NCI-H2171 (cell line): ENCODE measurements around the gene DNAJC9.

Source experiments
- DNase-seq: peaks from one replicate; lab custom pipeline; 2025; lab: John Stamatoyannopoulos, UW

DNAJC9 gene

GRCh38 chr10:73238990-73239566 lies 8.0 kb downstream of the DNAJC9 start:
- no peak for DNase-seq

GRCh38 chr10:73234695-73235094 lies 12.4 kb downstream of the DNAJC9 start:
- no peak for DNase-seq

- no peak for DNase-seq
Measured at GRCh38 chr10:73233883-73234282, 13.2 kb downstream of the DNAJC9 start.

- no peak for DNase-seq
Measured at GRCh38 chr10:73232887-73233286, 14.2 kb downstream of the DNAJC9 start.

- DNase-seq: no peak
Measured at GRCh38 chr10:73229567-73229966, 17.5 kb downstream of the DNAJC9 start.

GRCh38 chr10:73228247-73228646 lies 18.8 kb downstream of the DNAJC9 start:
- DNase-seq: no peak

- DNase-seq: no peak
Measured at GRCh38 chr10:73226663-73227062, 20.4 kb downstream of the DNAJC9 start.

GRCh38 chr10:73225518-73225917 lies 21.5 kb downstream of the DNAJC9 start:
- DNase-seq: no peak

GRCh38 chr10:73220989-73221388 lies 26.1 kb downstream of the DNAJC9 start:
- DNase-seq: no peak

- no peak for DNase-seq
Measured at GRCh38 chr10:73219384-73219783, 27.7 kb downstream of the DNAJC9 start.

- no peak for DNase-seq
Measured at GRCh38 chr10:73218431-73219191, 28.4 kb downstream of the DNAJC9 start.

- DNase-seq: no peak
Measured at GRCh38 chr10:73217628-73218027, 29.4 kb downstream of the DNAJC9 start.

- no peak for DNase-seq
Measured at GRCh38 chr10:73215749-73216148, 31.3 kb downstream of the DNAJC9 start.

- no peak for DNase-seq
Measured at GRCh38 chr10:73211106-73211811, 35.8 kb downstream of the DNAJC9 start.

- DNase-seq: no peak
Measured at GRCh38 chr10:73210395-73211105, 36.5 kb downstream of the DNAJC9 start.

GRCh38 chr10:73209705-73210104 lies 37.4 kb downstream of the DNAJC9 start:
- no peak for DNase-seq

GRCh38 chr10:73207883-73208282 lies 39.2 kb downstream of the DNAJC9 start:
- DNase-seq: no peak

- DNase-seq: no peak
Measured at GRCh38 chr10:73206385-73206784, 40.7 kb downstream of the DNAJC9 start.

- no peak for DNase-seq
Measured at GRCh38 chr10:73205890-73206289, 41.2 kb downstream of the DNAJC9 start.

- DNase-seq: no peak
Measured at GRCh38 chr10:73205081-73205480, 42.0 kb downstream of the DNAJC9 start.
